Measurements from ENCODE around the gene MUC7. TPM values are rescaled to one million over a fixed set of nuclear protein-coding genes. Genes with fewer than 3 reads are reported as not detected.

MUC7 gene
- total RNA-seq, 2 donors from 2014 or later, result not detected

DNA sequence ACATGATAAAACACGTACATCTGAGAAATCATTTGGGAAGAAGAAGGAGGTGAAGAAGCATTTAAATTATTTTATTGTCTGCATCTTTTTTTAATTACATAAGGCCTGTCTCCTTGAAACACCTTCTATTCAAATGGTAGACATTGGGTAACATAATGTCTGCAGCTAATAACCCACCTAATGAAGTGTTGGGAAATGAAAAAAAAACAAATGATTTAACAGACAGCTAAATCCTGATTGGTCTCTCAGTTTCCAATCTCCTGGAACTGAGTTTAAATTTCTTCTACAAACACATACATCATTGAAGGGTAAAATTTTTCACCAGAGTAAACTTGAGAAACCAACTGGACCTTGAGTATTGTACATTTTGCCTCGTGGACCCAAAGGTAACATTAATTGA, 46.3 kb downstream of the MUC7 start, which contains the start of gene AMTN:
Gene AMTN, plus strand, starts transcription at position 301 of the 400 bp plus-strand sequence. CDS start 209 bp downstream, outside the sequence.
- Mint-ChIP-seq H3K9me3 (no peaks in the 10 kb centered on the region), H3K27ac (no peak within 1 kb of the TSS), H3K36me3 (no peaks in the 10 kb centered on the region)
- DNase-seq (ENCODE audit: low spot score in 2 of 2) (no peak), ATAC-seq (no peak)

- no peak overlapping the region for H3K27ac Mint-ChIP-seq
- DNase-seq (ENCODE audit: low spot score in 2 of 2) (no peak), ATAC-seq (no peak)
- no peaks in the 10 kb centered on the region for H3K36me3 Mint-ChIP-seq
- H3K9me3 Mint-ChIP-seq, result no peaks in the 10 kb centered on the region
Observed at GRCh38 chr4:70518716-70519115, 46.7 kb downstream of the MUC7 start.

- ATAC-seq (no peak), DNase-seq (ENCODE audit: low spot score in 2 of 2) (no peak)
- Mint-ChIP-seq H3K36me3 (no peaks in the 10 kb centered on the region), H3K9me3 (no peaks in the 10 kb centered on the region), H3K27ac (no peak overlapping the region)
Observed at GRCh38 chr4:70522626-70523025, 50.6 kb downstream of the MUC7 start.

DNA sequence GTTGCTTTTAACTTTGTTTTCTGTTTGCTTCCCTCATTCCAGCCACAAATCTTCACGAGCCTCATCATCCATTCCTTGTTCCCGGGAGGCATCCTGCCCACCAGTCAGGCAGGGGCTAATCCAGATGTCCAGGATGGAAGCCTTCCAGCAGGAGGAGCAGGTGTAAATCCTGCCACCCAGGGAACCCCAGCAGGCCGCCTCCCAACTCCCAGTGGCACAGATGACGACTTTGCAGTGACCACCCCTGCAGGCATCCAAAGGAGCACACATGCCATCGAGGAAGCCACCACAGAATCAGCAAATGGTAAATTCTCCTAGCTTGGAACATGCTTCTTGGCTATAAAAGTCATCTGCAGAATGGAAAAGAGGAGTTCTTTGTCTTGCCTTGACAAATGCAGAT, 59.0 kb downstream of the MUC7 start:
- no peak for ATAC-seq
- Mint-ChIP-seq H3K36me3 (no peaks in the 10 kb centered on the region), H3K9me3 (no peaks in the 10 kb centered on the region), H3K27ac (no peak overlapping the region)
- DNase-seq (ENCODE audit: low spot score in 2 of 2), result no peak

DNA sequence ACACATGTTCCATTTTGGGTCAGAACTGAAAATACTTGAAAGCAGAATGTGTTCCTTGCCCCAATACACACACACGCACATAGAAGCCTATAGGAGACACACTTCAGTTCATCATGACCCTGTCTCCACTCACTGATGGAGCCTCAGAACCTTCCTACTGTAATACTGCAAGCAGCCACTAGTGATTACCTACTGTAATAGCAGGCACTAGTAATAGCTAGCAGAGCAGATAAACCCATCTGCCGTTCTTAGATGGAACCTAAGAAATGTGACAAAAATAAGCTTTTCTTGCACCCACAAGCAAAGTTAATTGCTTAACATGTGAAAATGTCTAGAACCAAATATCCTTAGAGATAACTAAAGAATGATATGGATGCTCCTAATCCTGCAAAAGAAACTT, 60.0 kb downstream of the MUC7 start:
- Mint-ChIP-seq H3K36me3 (no peaks in the 10 kb centered on the region), H3K27ac (no peak overlapping the region), H3K9me3 (no peaks in the 10 kb centered on the region)
- DNase-seq (ENCODE audit: low spot score in 2 of 2) (no peak), ATAC-seq (no peak)

Other genes with a start within 250 kb of the MUC7 start
- gene FDCSP, start 246.1 kb upstream of the MUC7 start, total RNA-seq, result not detected
- not detected for gene CSN3, start 229.6 kb upstream of the MUC7 start, total RNA-seq
- gene CABS1, start 137.2 kb upstream of the MUC7 start, total RNA-seq, result not detected
- not detected for gene SMR3A, start 111.4 kb upstream of the MUC7 start, total RNA-seq
- gene SMR3B, start 89.1 kb upstream of the MUC7 start, total RNA-seq, result not detected
- gene OPRPN, start 74.3 kb upstream of the MUC7 start, total RNA-seq, result not detected
- gene AMTN, start 46.4 kb downstream of the MUC7 start, total RNA-seq, result not detected
- not detected for gene AMBN, start 120.1 kb downstream of the MUC7 start, total RNA-seq
- not detected for gene ENAM, start 156.5 kb downstream of the MUC7 start, total RNA-seq
- gene JCHAIN, start 194.3 kb downstream of the MUC7 start, total RNA-seq, result under 1 TPM in 1 of 2 donors, not detected in 1; 0.68 TPM
- gene UTP3, start 216.3 kb downstream of the MUC7 start, total RNA-seq, result 10 to 100 TPM; 19.3 to 31.6 TPM
- 10 to 100 TPM; 16.0 to 23.5 TPM for gene RUFY3, start 249.8 kb downstream of the MUC7 start, total RNA-seq

Measured in activated naive CD4-positive, alpha-beta T cell treated with anti-CD3 and anti-CD28 coated beads, Interleukin-2, amount 50 U/mL, for 72 hours (primary cell).